Keratinocyte (primary cell): ENCODE measurements around the gene KIAA0825.

Experiments
- EZH2 ChIP-seq: IDR thresholded peaks from one replicate; pipeline ENCODE4 v1.6.1; 2012; ENCODE audit warnings: inconsistent platforms, mild to moderate bottlenecking, low read length, moderate library complexity
- TF ChIP-seq, protein P1 (sequence below), 3 experiments: IDR thresholded peaks in 1 of 3; conservative IDR thresholded peaks in 1 of 3; optimal IDR thresholded peaks in 1 of 3; 2 replicates in 2 of 3; 3 replicates in 1 of 3; pipeline versions ENCODE3 to v1.5.1; 2011; ENCODE audit warnings: low read length in 3 of 3, mild to moderate bottlenecking in 3 of 3, moderate library complexity in 2 of 3, control low read depth in 1 of 3, inconsistent platforms in 1 of 3; ENCODE audit not compliant: insufficient read depth in 2 of 3; ENCODE audit errors: extremely low read depth in 1 of 3

DNA sequence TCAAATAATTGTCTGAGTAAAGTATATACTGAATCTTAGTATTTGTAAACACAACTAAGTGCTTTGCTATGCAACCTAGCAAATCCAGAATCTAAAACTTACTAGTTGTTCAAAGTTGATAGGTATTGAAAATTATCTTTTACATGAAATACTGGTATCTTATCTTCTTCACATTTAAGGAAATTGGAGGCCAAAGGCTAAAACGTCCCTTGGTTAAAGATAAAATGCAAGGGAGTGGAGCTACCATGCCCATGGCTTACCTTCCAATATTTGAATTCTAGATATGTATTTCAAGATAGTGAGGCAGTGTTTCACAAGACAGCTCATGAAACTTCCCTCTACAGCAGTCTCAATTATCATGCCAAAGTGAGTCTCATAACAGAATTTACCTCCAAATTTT is 373.5 kb downstream of the KIAA0825 start:
- TF ChIP-seq, protein P1, sequence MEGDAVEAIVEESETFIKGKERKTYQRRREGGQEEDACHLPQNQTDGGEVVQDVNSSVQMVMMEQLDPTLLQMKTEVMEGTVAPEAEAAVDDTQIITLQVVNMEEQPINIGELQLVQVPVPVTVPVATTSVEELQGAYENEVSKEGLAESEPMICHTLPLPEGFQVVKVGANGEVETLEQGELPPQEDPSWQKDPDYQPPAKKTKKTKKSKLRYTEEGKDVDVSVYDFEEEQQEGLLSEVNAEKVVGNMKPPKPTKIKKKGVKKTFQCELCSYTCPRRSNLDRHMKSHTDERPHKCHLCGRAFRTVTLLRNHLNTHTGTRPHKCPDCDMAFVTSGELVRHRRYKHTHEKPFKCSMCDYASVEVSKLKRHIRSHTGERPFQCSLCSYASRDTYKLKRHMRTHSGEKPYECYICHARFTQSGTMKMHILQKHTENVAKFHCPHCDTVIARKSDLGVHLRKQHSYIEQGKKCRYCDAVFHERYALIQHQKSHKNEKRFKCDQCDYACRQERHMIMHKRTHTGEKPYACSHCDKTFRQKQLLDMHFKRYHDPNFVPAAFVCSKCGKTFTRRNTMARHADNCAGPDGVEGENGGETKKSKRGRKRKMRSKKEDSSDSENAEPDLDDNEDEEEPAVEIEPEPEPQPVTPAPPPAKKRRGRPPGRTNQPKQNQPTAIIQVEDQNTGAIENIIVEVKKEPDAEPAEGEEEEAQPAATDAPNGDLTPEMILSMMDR (optimal IDR thresholded peaks at IDR 0.05 in 1 of 3, IDR thresholded peaks at IDR 0.05 in 1 of 3, conservative IDR thresholded peaks at IDR 0.05 in 1 of 3; ENCODE audit: extremely low read depth in 1 of 3, insufficient read depth in 2 of 3, low read length in 3 of 3), result no peak
- no peak for TF ChIP-seq EZH2
